Measurements from ENCODE around the gene AFAP1L1.

AFAP1L1 gene

DNA sequence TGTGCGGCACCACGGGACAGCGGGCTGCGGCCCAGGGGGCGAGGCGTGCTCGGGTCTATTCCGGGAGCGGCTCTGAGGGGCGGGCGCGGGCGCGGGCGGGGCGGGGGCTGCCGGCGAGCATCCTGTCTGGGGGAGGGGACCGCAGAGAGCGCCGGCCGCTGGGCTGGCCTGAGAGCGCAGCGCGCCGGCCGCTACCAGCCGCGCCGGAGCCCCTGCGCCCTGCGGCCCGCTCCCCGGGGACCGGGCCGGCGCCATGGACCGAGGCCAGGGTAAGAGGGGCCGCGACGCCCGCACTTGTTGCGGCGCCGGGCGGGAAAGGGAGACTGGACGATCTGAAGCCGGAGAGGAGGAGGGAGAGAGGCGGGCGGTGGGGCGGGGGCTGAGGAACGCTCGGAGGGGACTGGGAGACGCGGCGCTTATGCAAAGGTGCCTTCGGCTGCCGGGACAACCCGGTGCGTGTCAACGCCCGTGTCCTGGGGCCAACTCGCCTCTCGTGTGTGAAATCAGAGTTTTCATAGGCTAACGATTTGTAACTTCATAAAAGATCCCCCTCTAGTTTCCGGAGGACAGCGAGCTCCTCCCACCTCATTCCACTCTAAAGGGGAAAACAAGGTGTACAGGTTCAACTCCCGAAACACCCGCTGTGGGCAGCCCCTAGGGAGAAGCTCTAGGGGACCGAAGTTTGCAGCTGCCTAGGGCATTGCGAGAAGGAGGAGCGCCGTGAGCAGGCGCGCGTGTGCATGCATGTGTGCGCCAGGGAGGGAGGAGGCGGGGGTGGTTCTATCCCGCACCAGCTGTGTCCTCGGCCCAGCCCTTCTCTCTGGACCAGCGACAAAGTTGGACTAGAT, at the start of gene AFAP1L1:
Gene AFAP1L1, plus strand, starts transcription at position 144 of the 848 bp plus-strand sequence. Its CDS starts 110 bp downstream, at position 254.
- peak; percentile 20 for DNase-seq

DNA sequence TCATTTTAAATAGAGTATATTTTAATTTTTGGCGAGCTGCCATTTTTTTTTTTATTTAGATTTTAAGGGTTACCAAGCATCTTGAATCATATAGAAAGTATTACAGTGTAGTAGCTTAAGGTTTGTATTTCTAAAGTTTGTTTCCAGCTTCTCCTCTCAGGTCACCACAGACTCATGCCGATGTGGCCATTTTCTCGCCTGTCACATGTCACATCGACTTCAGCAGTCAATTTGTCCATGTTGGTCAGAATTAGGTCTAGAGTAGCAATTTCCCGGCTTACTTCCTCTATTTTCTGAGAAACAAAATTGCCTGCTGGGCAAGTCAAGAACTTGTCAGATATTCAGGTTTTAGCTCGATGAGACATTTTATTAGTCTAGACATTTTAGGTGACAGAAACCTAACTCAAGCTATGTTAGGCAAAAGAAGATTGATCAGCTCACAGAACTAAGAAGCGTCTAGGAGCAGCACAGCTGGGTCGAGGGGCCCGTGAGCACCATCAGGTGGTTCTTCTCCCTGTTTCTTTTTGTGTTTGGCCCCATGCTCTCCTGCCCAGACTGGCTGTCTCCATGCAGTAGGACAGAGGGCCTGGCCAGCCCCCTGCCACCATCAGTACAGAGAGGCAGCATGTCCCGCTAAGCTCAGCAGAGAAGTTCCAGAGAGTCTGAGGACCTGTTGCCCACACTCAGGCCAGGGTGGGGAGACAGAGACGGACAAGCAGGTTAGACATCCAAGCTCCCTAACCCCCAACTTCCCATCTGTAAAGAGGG, 48.4 kb upstream of the AFAP1L1 start:
- no peak for DNase-seq

DNA sequence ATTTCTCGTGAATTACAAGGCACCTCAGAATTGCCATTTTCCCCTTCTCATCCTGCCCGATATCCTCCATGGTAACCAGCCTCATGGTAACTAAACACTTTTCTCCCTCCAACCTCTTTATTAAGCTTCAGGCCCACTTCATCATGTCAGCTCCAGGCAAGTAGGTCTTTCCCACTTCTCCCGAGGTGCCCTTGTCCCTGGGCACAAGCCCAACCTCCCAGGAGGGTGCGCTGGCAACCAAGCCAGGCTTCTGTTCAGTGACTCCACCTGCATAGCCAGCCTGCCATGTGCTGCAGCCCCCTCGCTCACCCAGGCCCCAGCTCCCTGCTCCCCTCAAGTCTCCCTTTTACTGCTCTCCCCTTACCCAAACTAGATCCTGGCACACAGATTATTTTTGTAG, 47.4 kb upstream of the AFAP1L1 start:
- no peak for DNase-seq

DNA sequence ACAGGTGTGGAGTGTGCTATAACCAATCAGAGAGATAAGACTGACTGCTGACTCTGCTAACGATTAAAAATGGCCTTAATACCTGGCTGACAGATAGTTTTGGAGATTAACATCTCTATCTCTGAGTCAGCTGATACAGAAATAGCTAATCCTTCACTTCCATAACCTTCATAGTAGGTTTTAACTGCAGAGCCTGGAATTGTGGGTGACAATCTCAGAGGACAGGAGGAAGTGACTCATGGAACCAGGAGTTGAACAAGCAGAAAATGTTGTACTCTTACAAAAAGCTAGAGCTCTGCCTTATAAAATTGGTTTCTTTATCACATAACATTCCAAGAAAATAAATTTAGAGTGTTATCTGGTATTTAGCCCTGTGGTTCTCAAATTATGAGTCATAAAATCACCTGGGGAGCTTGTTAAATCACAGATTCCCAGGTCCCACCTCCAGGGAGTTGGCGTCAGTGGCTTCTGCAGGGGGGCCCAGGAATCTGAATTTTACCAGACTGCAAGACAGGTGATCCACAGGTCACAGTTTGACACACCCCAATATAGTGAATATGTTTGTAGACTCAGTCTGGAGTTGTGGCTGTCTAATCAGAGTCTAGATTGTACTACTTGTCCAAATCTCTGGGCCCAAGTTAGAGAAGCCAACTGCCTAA, 44.4 kb upstream of the AFAP1L1 start:
- no peak for DNase-seq

- DNase-seq: no peak
Measured at GRCh38 chr5:149228618-149229297, 42.9 kb upstream of the AFAP1L1 start.

- DNase-seq: no peak
Measured at GRCh38 chr5:149229298-149229937, 42.2 kb upstream of the AFAP1L1 start.

DNA sequence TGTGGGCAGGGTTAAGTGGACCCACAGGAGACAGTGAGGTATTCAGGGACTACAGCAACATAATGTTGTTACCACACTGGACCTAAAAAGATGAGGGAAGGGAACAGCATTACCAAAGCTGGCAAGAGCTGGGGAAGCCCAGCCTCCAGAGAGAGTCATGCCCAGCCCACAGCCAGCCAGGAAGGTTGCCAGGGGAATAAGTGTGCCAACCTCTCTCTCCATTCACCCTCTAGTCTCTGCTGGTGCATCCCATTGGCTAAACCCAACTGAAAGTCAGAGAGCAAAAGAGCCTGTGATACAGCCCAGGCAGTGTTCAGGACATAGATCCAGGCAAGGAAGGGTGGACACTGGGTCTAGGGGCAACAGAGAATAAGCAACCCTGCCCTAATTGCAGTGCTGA, 35.8 kb upstream of the AFAP1L1 start:
- DNase-seq: no peak

- no peak for DNase-seq
Measured at GRCh38 chr5:149237662-149238061, 34.0 kb upstream of the AFAP1L1 start.

- DNase-seq: no peak
Measured at GRCh38 chr5:149238540-149238939, 33.1 kb upstream of the AFAP1L1 start.

DNA sequence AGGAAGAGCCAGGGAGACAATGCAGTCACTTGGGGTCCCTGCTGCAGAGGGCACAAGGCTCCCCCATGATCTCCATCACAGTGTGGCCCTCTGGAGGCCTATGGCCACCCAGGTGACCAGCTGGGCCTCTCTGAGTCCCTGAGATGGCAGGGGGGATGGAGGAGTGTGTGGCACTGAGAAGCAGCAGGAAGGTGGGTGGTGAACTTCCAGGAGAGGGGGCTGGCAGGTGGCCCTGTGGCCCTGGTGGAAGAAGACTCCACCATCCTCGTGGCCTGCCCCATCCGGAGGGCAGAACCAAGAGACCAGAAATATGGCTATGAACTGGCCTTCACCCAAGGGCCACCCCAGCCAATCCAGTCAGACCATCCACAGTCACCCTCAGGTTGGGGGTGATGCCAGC, 31.7 kb upstream of the AFAP1L1 start:
- DNase-seq: no peak

GRCh38 chr5:149240354-149240998, 31.2 kb upstream of the AFAP1L1 start:
- DNase-seq: no peak

- no peak for DNase-seq
Measured at GRCh38 chr5:149242339-149242738, 29.3 kb upstream of the AFAP1L1 start.

DNA sequence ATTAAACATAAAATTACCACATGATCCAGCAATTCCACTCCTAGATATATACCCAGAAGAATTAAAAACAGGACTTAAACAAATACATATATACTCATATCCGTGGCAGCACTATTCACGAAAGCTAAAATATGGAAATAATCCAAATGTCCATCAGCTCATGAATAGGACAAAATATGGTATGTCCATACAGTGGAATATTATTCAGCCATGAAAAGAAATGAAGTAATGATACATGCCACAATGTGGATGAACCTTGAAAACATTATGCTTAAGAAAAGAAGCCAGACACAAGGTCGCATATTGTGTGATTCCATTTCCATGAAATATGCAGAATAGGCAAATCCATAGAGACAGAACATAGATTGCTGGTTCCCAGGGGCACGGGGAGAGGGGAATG, 24.8 kb upstream of the AFAP1L1 start:
- no peak for DNase-seq

GRCh38 chr5:149247726-149248125, 23.9 kb upstream of the AFAP1L1 start:
- no peak for DNase-seq

GRCh38 chr5:149251546-149251945, 20.1 kb upstream of the AFAP1L1 start:
- DNase-seq: no peak

DNA sequence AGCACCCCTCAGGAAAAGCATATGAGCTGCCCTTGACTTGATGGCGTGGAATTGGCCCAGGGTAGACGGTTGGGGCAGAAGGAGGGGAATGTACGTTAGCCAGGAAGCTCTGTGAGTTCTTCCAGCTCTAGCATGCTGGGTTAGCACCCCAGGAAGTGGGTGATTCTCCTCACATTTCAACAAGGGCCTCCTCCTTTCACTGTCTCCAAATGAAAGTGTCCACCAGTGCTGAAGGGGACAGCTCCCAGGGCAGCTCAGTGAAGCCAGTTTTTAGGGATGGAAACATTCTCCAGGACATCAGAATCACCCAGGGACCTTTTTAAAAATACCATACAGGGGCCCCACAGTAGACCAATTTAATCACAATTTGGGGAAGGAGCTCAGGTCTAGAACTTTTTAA, 17.2 kb upstream of the AFAP1L1 start:
- no peak for DNase-seq

DNA sequence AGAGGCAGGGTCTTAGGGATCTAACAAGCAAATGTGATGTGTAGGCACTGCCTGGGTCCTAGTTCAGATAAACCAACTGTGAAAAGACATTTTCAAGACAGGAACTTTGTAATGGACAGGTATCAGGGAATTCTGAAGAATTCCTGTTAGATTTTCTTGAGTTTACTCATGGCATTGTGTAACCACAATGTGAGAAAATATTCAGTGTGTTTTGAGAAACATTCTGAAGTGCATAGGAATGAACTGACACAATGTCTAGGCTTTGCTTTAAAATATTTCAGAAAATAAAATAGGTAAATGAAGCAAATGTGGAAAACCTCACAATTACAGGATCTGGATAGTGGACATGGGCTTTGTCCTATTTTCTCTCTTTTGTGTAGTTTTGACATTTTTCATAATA, 15.2 kb upstream of the AFAP1L1 start:
- DNase-seq: no peak

- no peak for DNase-seq
Measured at GRCh38 chr5:149257131-149257530, 14.5 kb upstream of the AFAP1L1 start.

DNA sequence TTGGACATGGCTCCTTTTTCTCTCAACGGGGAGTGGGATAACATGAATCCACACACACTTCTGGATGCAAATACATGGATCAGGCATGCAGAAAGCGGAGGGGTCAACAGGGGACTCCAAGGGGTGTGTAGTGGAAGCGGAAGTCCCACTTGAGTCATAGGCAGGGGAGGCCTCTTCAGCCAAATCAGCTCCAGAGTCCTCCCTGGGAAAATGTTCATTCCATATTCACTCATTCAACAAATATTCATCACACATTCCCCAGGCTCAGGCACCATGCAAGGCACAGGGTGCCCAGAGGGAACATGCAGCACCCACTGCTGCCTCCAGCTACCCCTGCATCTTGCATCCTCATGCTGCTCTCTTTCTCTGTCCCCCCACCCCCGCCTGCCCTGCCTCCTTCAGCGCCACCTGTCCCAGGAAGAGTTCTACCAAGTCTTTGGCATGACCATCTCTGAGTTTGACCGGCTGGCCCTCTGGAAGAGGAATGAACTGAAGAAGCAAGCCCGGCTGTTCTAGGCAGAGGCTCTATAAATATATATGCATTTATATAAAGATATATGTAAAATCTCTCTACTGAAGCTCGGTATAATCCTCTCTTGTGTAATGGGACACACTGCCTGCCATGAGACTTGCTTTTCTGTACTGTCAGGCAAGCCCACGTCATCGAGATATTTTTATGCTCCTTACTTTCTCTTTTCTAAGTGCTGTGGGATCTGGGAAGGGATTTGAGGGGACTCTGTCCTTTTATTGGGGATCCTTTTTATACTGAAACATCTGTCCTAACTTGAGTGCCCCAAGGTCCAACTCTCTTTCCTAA, 13.6 kb upstream of the AFAP1L1 start:
- DNase-seq: no peak

DNA sequence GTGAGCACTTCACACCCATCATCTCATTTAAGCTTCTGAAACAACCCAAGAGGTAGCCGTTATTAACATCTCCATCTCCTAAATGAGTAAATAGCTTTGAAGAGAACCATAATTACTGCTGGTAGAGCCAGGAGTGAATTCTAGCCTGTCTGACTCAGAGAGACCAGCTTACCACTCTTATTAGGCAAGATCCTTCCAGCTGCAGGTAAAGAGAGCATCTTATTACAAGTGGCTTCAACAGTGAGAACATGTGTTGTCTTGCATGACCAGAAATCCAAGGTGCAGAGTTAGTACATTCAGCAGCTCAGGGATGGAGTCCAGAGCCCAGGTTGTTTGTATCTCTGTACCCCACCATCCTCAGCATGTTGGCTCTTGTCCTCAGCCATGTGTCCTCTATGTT, 10.9 kb upstream of the AFAP1L1 start:
- DNase-seq: no peak

DNA sequence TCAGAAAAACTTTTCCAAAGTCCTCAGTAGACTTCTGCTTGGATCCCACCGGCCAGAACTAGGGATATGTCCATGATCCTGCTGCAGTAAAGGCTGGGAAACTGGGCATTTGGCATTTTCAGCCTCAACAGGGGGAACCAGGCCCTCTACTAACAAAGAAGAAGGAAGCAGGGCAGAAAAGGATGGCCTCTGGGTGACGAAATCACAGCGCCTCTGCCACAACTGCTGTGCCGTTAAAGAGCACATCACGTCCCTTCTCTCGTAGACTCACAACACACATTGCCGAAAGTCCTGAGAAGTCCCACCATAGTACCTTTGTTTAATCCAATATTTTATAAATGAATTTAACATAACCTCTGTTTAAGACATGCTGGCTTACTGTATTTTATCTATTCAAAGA, 10.4 kb upstream of the AFAP1L1 start:
- DNase-seq: no peak

Measured in NCI-H2029 (cell line).